ENCODE data around the gene SNED1.

SNED1 gene

DNA sequence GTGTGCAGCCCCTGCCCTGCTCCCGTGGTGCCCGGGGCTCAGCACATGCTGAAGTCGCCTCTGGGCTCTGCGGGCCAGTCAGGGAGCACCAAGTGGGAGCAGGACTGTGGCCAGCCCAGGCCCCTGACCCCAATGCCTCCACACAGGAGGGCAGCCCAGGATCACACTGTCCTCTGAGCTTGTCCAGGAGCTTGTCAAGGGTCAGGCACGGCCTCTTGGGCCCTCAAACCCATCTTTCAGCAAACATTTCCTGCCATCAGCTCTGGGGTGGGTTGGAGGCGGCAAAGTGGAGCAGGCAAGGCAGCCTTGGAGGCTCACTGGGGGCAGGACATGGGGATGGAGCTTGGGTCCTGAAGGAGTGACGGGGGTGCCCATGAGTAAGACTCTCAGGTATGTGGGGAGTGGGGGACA, 10.3 kb downstream of the SNED1 start:
- H3K9ac ChIP-seq (ENCODE audit: low read depth, low read length, poor library complexity, severe bottlenecking), result no peak overlapping the region
- H3K4me3 ChIP-seq (ENCODE audit: low read length, poor library complexity, severe bottlenecking), result no peak overlapping the region
- no peaks in the 10 kb centered on the region for H3K4me1 ChIP-seq (ENCODE audit: insufficient read depth, low read length, poor library complexity, severe bottlenecking)
- no peaks in the 10 kb centered on the region for H4K20me1 ChIP-seq (ENCODE audit: insufficient read depth, low read length, poor library complexity, severe bottlenecking)
- no peaks in the 10 kb centered on the region for H3K9me2 ChIP-seq (replicated peaks; ENCODE audit: low read depth, low read length)
- no peaks in the 10 kb centered on the region for H3K27me3 ChIP-seq (ENCODE audit: insufficient read depth, low read length, poor library complexity, severe bottlenecking)
- peaks cover 12% of the 10 kb centered on the region; the same call in 1 of the 2 replicates for H3K9me3 ChIP-seq (ENCODE audit: insufficient read depth, low read depth, low read length)
- TF ChIP-seq EZH2phosphoT487 (IDR thresholded peaks at IDR 0.05; ENCODE audit: borderline replicate concordance), result no peak
- TF ChIP-seq, protein P1, sequence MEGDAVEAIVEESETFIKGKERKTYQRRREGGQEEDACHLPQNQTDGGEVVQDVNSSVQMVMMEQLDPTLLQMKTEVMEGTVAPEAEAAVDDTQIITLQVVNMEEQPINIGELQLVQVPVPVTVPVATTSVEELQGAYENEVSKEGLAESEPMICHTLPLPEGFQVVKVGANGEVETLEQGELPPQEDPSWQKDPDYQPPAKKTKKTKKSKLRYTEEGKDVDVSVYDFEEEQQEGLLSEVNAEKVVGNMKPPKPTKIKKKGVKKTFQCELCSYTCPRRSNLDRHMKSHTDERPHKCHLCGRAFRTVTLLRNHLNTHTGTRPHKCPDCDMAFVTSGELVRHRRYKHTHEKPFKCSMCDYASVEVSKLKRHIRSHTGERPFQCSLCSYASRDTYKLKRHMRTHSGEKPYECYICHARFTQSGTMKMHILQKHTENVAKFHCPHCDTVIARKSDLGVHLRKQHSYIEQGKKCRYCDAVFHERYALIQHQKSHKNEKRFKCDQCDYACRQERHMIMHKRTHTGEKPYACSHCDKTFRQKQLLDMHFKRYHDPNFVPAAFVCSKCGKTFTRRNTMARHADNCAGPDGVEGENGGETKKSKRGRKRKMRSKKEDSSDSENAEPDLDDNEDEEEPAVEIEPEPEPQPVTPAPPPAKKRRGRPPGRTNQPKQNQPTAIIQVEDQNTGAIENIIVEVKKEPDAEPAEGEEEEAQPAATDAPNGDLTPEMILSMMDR (conservative IDR thresholded peaks at IDR 0.05; ENCODE audit: low read length), result no peak
- no peak overlapping the region for H3K4me2 ChIP-seq (ENCODE audit: low read depth, low read length, poor library complexity, severe bottlenecking)
- no peak overlapping the region for H2AFZ ChIP-seq (ENCODE audit: low read length)
- H3F3A ChIP-seq (ENCODE audit: low read depth), result no peaks in the 10 kb centered on the region
- no peaks in the 10 kb centered on the region for H3K79me2 ChIP-seq (ENCODE audit: insufficient read depth, low read length)
- H3K36me3 ChIP-seq (ENCODE audit: insufficient read depth, low read length), result no peaks in the 10 kb centered on the region

DNA sequence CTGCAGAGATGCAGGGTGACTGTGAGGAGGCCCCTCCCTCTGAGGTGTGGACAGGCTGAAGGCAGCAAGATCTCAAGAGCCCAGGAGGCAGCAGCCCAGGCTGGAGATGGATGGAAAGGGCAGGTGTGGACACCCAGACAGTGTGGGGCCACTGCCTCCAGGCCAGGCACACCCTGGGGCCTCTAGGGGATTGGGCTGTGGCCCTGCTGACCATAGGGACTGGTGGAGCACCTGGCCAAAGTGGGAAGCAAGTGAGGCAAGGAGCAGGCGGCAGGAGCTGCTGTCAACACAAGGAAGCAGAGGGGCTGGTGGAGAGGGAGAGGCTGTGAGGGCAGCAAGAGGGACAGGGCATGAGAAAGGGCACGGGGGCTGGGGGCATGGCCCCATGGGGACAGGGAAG, 10.8 kb downstream of the SNED1 start:
- Histone ChIP-seq H3K4me1 (ENCODE audit: insufficient read depth, low read length, poor library complexity, severe bottlenecking) (no peaks in the 10 kb centered on the region), H3K9ac (ENCODE audit: low read depth, low read length, poor library complexity, severe bottlenecking) (no peak overlapping the region), H3K9me3 (ENCODE audit: insufficient read depth, low read depth, low read length) (peaks cover 7% of the 10 kb centered on the region; the same call in 1 of the 2 replicates), H3F3A (ENCODE audit: low read depth) (no peaks in the 10 kb centered on the region), H3K36me3 (ENCODE audit: insufficient read depth, low read length) (no peaks in the 10 kb centered on the region), H4K20me1 (ENCODE audit: insufficient read depth, low read length, poor library complexity, severe bottlenecking) (no peaks in the 10 kb centered on the region), H3K27me3 (ENCODE audit: insufficient read depth, low read length, poor library complexity, severe bottlenecking) (no peaks in the 10 kb centered on the region), H3K4me2 (ENCODE audit: low read depth, low read length, poor library complexity, severe bottlenecking) (no peak overlapping the region), H3K9me2 (replicated peaks; ENCODE audit: low read depth, low read length) (no peaks in the 10 kb centered on the region), H3K79me2 (ENCODE audit: insufficient read depth, low read length) (no peaks in the 10 kb centered on the region), H2AFZ (ENCODE audit: low read length) (no peak overlapping the region), H3K4me3 (ENCODE audit: low read length, poor library complexity, severe bottlenecking) (no peak overlapping the region)
- no peak for TF ChIP-seq EZH2phosphoT487 (IDR thresholded peaks at IDR 0.05; ENCODE audit: borderline replicate concordance)
- TF ChIP-seq, protein P1 (conservative IDR thresholded peaks at IDR 0.05; ENCODE audit: low read length), result no peak

DNA sequence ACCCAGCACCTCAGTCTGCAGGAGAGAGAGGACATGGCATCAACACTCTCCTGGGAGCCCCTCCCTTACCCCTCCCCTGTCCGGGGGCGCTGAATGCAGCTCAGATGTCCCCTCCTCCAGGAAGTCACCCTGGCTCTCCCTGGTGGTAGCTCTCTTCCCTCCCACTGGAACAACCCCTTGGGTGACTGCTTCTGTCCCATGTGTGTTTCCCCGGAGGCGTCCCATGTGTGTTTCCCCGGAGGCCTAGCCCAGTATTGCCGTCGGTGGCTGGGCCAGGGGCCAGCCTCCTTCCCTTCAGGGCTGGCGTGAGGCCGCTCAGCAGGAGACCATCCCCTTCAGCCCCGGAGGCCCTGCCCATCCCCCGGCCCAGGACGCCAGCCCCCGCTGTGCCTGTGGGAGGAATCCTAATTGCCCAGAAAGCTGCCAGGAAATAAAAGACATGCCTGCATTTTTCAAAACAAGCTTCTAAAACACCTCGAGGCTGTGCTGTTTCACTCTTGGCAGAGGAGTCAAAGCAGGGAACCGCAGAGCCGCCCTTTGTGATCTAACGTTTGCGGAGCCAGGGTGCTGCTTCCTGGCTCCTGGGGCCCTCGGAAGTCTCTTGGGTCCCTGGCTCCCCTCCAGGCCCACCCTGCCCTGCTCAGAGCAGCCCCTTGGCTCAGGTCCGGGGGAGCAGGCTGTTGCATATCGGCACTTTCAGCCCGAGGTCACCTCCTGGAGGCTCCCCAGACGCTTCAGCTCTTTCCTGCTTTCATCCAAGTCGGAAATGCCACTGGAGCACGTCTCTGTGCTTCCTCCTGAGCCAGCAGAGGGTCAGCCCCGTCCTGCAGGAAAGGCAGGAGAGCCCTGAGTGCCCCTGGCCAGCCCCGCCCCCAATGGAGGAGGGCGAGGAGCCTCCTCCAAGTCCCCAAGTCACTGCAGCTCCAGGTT, 11.4 kb downstream of the SNED1 start:
- H4K20me1 ChIP-seq (ENCODE audit: insufficient read depth, low read length, poor library complexity, severe bottlenecking), result no peaks in the 10 kb centered on the region
- no peaks in the 10 kb centered on the region for H3K9me2 ChIP-seq (replicated peaks; ENCODE audit: low read depth, low read length)
- H3F3A ChIP-seq (ENCODE audit: low read depth), result no peaks in the 10 kb centered on the region
- no peaks in the 10 kb centered on the region for H3K27me3 ChIP-seq (ENCODE audit: insufficient read depth, low read length, poor library complexity, severe bottlenecking)
- H3K36me3 ChIP-seq (ENCODE audit: insufficient read depth, low read length), result no peaks in the 10 kb centered on the region
- peaks cover 7% of the 10 kb centered on the region; the same call in 1 of the 2 replicates for H3K9me3 ChIP-seq (ENCODE audit: insufficient read depth, low read depth, low read length)
- H2AFZ ChIP-seq (ENCODE audit: low read length), result no peak overlapping the region
- H3K4me1 ChIP-seq (ENCODE audit: insufficient read depth, low read length, poor library complexity, severe bottlenecking), result no peaks in the 10 kb centered on the region
- TF ChIP-seq, protein P1 (conservative IDR thresholded peaks at IDR 0.05; ENCODE audit: low read length), result no peak
- no peak for TF ChIP-seq EZH2phosphoT487 (IDR thresholded peaks at IDR 0.05; ENCODE audit: borderline replicate concordance)
- H3K4me3 ChIP-seq (ENCODE audit: low read length, poor library complexity, severe bottlenecking), result no peak overlapping the region
- no peak overlapping the region for H3K4me2 ChIP-seq (ENCODE audit: low read depth, low read length, poor library complexity, severe bottlenecking)
- no peak overlapping the region for H3K9ac ChIP-seq (ENCODE audit: low read depth, low read length, poor library complexity, severe bottlenecking)
- H3K79me2 ChIP-seq (ENCODE audit: insufficient read depth, low read length), result no peaks in the 10 kb centered on the region

Measured in Loucy (cell line).